ENCODE results near the gene TUBB1. TPM values are rescaled to one million over a fixed set of nuclear protein-coding genes. Genes with fewer than 3 reads are reported as not detected.

TUBB1 gene
- total and polyA plus RNA-seq, 2 donors (not counting 1 experiment from before 2014, with no cell fraction given), result 0.22 to 0.43 TPM

- 100% methylated on average over 1 of the region's 2 CpGs for WGBS (ENCODE audit: insufficient coverage)
- H3K36me3 ChIP-seq (replicated peaks in 1 of 2; ENCODE audit: control extremely low read depth in 1 of 2, control insufficient read depth in 1 of 2, extremely low read depth in 1 of 2, insufficient read depth in 2 of 2, low read length in 1 of 2), result peaks cover 0 to 68% of the 10 kb centered on the region in 2 experiments
- ChIA-PET CTCF (no interaction called here), POLR2A (no interaction called here)
- H3K27ac ChIP-seq (ENCODE audit: low read length in 2 of 2), result peak overlapping the region in 1 of 2 donors; percentile 5
- Mint-ChIP-seq H3K27ac (peak overlapping the region; percentile 53), H3K9me3 (ENCODE audit: insufficient read depth) (no peaks in the 10 kb centered on the region), H3K27me3 (no peaks in the 10 kb centered on the region), H3K4me1 (peaks cover 60% of the 10 kb centered on the region), H3K4me3 (peak overlapping the region; percentile 23)
- intact Hi-C loops (cut with micrococcal nuclease), result no loop called here
- H3K9me3 ChIP-seq (ENCODE audit: control extremely low read depth in 1 of 3, control insufficient read depth in 2 of 3, insufficient read depth in 1 of 3, low read length in 2 of 3), result no peaks in the 10 kb centered on the region
- DNase-seq, result no peak
- H3K4me2 ChIP-seq (replicated peaks; ENCODE audit: low read depth, low read length, poor library complexity, severe bottlenecking), result peak overlapping the region; percentile 13
- H3K4me1 ChIP-seq (ENCODE audit: control insufficient read depth in 2 of 2, insufficient read depth in 2 of 2, low read length in 2 of 2), result peaks cover 27 to 37% of the 10 kb centered on the region in 2 donors
- TF ChIP-seq CTCF (IDR thresholded peaks at IDR 0.05) (no peak), EZH2 (IDR thresholded peaks at IDR 0.05; ENCODE audit: borderline replicate concordance, insufficient read depth, low read depth, low read length, poor library complexity, severe bottlenecking) (no peak)
- H2AFZ ChIP-seq (ENCODE audit: insufficient read depth, low read depth, low read length, poor library complexity, severe bottlenecking), result no peak overlapping the region
- peaks cover 72% of the 10 kb centered on the region for H4K20me1 ChIP-seq (ENCODE audit: control insufficient read depth, insufficient read depth, low read length, poor library complexity, severe bottlenecking)
- no peak overlapping the region for H3K4me3 ChIP-seq (ENCODE audit: control extremely low read depth in 1 of 5, extremely low read depth in 1 of 5, insufficient read depth in 1 of 5, low read depth in 2 of 5, low read length in 4 of 5)
- ATAC-seq (ENCODE audit: low read depth), result no peak
- H3K79me2 ChIP-seq (ENCODE audit: control insufficient read depth, insufficient read depth, low read length), result peaks cover 74% of the 10 kb centered on the region
- H3K27me3 ChIP-seq (replicated peaks in 1 of 4; ENCODE audit: control extremely low read depth in 1 of 4, control insufficient read depth in 3 of 4, insufficient read depth in 4 of 4, low read length in 3 of 4), result no peaks in the 10 kb centered on the region
- peak overlapping the region; percentile 1 for H3K9ac ChIP-seq (ENCODE audit: low read length)
Observed at GRCh38 chr20:59028812-59029211, 9.6 kb downstream of the TUBB1 start.

- ATAC-seq (ENCODE audit: low read depth) (no peak), DNase-seq (no peak)
- Histone ChIP-seq H2AFZ (ENCODE audit: insufficient read depth, low read depth, low read length, poor library complexity, severe bottlenecking) (peak overlapping the region; percentile 90), H3K9ac (ENCODE audit: low read length) (peak overlapping the region; percentile 85), H3K79me2 (ENCODE audit: control insufficient read depth, insufficient read depth, low read length) (peaks cover 68% of the 10 kb centered on the region), H3K4me1 (ENCODE audit: control insufficient read depth in 2 of 2, insufficient read depth in 2 of 2, low read length in 2 of 2) (peaks cover 27 to 37% of the 10 kb centered on the region in 2 donors), H3K27ac (ENCODE audit: low read length in 2 of 2) (peak overlapping the region; percentile 82 to 89), H3K4me2 (replicated peaks; ENCODE audit: low read depth, low read length, poor library complexity, severe bottlenecking) (peak overlapping the region; percentile 88), H3K27me3 (replicated peaks in 1 of 4; ENCODE audit: control extremely low read depth in 1 of 4, control insufficient read depth in 3 of 4, insufficient read depth in 4 of 4, low read length in 3 of 4) (no peaks in the 10 kb centered on the region), H3K4me3 (ENCODE audit: control extremely low read depth in 1 of 5, extremely low read depth in 1 of 5, insufficient read depth in 1 of 5, low read depth in 2 of 5, low read length in 4 of 5) (peak overlapping the region; percentile 68 to 82 (median 80)), H3K36me3 (replicated peaks in 1 of 2; ENCODE audit: control extremely low read depth in 1 of 2, control insufficient read depth in 1 of 2, extremely low read depth in 1 of 2, insufficient read depth in 2 of 2, low read length in 1 of 2) (peaks cover 0 to 68% of the 10 kb centered on the region in 2 experiments), H4K20me1 (ENCODE audit: control insufficient read depth, insufficient read depth, low read length, poor library complexity, severe bottlenecking) (peaks cover 54% of the 10 kb centered on the region), H3K9me3 (ENCODE audit: control extremely low read depth in 1 of 3, control insufficient read depth in 2 of 3, insufficient read depth in 1 of 3, low read length in 2 of 3) (no peaks in the 10 kb centered on the region)
- WGBS (ENCODE audit: insufficient coverage), result 68% methylated on average over 4 of the region's 7 CpGs
- peak overlapping the region; percentile 98 for H3K27ac Mint-ChIP-seq
- H3K9me3 Mint-ChIP-seq (ENCODE audit: insufficient read depth), result no peaks in the 10 kb centered on the region
- no peaks in the 10 kb centered on the region for H3K27me3 Mint-ChIP-seq
- peaks cover 53% of the 10 kb centered on the region for H3K4me1 Mint-ChIP-seq
- intact Hi-C loops (cut with micrococcal nuclease), result no loop called here
- POLR2A ChIA-PET, result interaction anchor here (0.6 to 2.6 kb wide), 7 partner anchors 12 to 142 kb away, joined by 5 to 30 read pairs (median 10); partner anchors contain the start of gene PRELID3B
- CTCF ChIA-PET, result interaction anchor here (1.5 to 3.5 kb wide), 7 partner anchors 22 to 176 kb away, joined by 5 to 32 read pairs (median 10); no protein-coding TSS in a partner anchor
- peak overlapping the region; percentile 97 for H3K4me3 Mint-ChIP-seq
- TF ChIP-seq CTCF (IDR thresholded peaks at IDR 0.05), result no peak
- no peak for TF ChIP-seq EZH2 (IDR thresholded peaks at IDR 0.05; ENCODE audit: borderline replicate concordance, insufficient read depth, low read depth, low read length, poor library complexity, severe bottlenecking)
Observed at GRCh38 chr20:59030911-59031563, 11.8 kb downstream of the TUBB1 start.
